Measurements from ENCODE around the gene BCR. TPM values are rescaled to one million over a fixed set of nuclear protein-coding genes. Genes with fewer than 3 reads are reported as not detected.

The BCR gene
- total and polyA plus RNA-seq, 2 of the 13 experiments (the other 11 are each of a cell fraction or from before 2014, with no cell fraction given), result 19.9 to 33.6 TPM

DNA sequence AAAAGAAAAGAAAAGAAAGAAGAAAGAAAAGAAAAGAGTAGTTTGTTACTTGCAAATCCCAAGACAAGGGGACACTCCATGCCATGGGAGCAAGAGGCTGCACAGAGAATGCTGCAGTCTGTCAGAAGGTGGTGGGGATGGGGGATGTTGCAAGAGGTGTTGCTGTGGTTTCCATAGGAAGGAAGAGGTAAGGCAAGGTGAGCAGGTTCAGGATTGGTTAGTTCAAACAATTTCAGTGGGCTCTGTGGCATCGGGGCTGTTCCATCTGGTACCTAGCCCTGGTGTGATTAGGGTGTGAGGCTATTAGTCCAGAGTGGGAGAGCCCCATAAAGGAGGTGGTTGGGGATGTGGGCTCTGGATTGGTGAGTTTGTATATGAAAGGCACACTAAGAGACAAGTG lies 172.7 kb downstream of the BCR start:
- no peaks in the 10 kb centered on the region for H3K4me1 ChIP-seq (ENCODE audit: insufficient read depth, low read length)
- FAIRE-seq, result no peak
- no peak overlapping the region for H2AFZ ChIP-seq (ENCODE audit: low read length)
- no peaks in the 10 kb centered on the region for H3K79me2 ChIP-seq (ENCODE audit: insufficient read depth, low read length)
- 0% methylated on average over 1 of the region's 1 CpG for WGBS (ENCODE audit: low lambda C conversion rate)
- ATAC-seq, result no peak
- intact Hi-C loops (cut with micrococcal nuclease; ENCODE audit: unreplicated experiment) (no loop called here), in situ Hi-C loops (cut with HindIII; ENCODE audit: extremely low pct_ligation_motif_present, low pct_unique_long_range_greater_than_20kb) (no loop called here)
- BruUV-seq (replicated peaks), result no TSS peak
- H3K4me3 ChIP-seq (replicated peaks in 1 of 3; ENCODE audit: insufficient read depth in 1 of 3, low read depth in 2 of 3, low read length in 3 of 3), result no peak overlapping the region
- TF ChIP-seq, protein P1, sequence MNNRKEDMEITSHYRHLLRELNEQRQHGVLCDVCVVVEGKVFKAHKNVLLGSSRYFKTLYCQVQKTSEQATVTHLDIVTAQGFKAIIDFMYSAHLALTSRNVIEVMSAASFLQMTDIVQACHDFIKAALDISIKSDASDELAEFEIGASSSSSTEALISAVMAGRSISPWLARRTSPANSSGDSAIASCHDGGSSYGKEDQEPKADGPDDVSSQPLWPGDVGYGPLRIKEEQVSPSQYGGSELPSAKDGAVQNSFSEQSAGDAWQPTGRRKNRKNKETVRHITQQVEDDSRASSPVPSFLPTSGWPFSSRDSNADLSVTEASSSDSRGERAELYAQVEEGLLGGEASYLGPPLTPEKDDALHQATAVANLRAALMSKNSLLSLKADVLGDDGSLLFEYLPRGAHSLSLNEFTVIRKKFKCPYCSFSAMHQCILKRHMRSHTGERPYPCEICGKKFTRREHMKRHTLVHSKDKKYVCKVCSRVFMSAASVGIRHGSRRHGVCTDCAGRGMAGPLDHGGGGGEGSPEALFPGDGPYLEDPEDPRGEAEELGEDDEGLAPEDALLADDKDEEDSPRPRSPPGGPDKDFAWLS (CRISPR knock-in tag; IDR thresholded peaks at IDR 0.05; ENCODE audit: borderline replicate concordance), result no peak
- no peak for TF ChIP-seq RNF219 (CRISPR knock-in tag; IDR thresholded peaks at IDR 0.05)
- no peak overlapping the region for H3K9ac ChIP-seq (ENCODE audit: insufficient read depth, low read depth, low read length)
- H3K36me3 ChIP-seq (replicated peaks in 1 of 2; ENCODE audit: control insufficient read depth in 1 of 2, insufficient read depth in 2 of 2, low read length in 2 of 2), result no peaks in the 10 kb centered on the region
- H3K27me3 ChIP-seq (ENCODE audit: control insufficient read depth in 1 of 2, insufficient read depth in 2 of 2, low read length in 2 of 2), result peaks cover 0 to 38% of the 10 kb centered on the region in 2 experiments; a peak in 2 of 5 replicates
- no peaks in the 10 kb centered on the region for H4K20me1 ChIP-seq (ENCODE audit: insufficient read depth, low read length)
- ChIA-PET CTCF (ENCODE audit: low intra/inter-chr PET ratio, low total read pairs) (no interaction called here), POLR2A (no interaction called here)
- no peak overlapping the region for H3K27ac ChIP-seq (ENCODE audit: extremely low read length, insufficient read depth, low read length)
- no peak overlapping the region for H3K4me2 ChIP-seq (ENCODE audit: low read depth, low read length)
- DNase-seq (ENCODE audit: low spot score), result no peak
- H3K9me3 ChIP-seq (ENCODE audit: low read length), result no peaks in the 10 kb centered on the region

- Histone ChIP-seq H3K36me3 (replicated peaks in 1 of 2; ENCODE audit: control insufficient read depth in 1 of 2, insufficient read depth in 2 of 2, low read length in 2 of 2) (no peaks in the 10 kb centered on the region), H3K4me1 (ENCODE audit: insufficient read depth, low read length) (no peaks in the 10 kb centered on the region), H3K79me2 (ENCODE audit: insufficient read depth, low read length) (no peaks in the 10 kb centered on the region), H3K4me3 (replicated peaks in 1 of 3; ENCODE audit: insufficient read depth in 1 of 3, low read depth in 2 of 3, low read length in 3 of 3) (no peak overlapping the region), H3K9ac (ENCODE audit: insufficient read depth, low read depth, low read length) (no peak overlapping the region), H3K27me3 (ENCODE audit: control insufficient read depth in 1 of 2, insufficient read depth in 2 of 2, low read length in 2 of 2) (peaks cover 0 to 38% of the 10 kb centered on the region in 2 experiments; a peak in 2 of 5 replicates), H3K27ac (ENCODE audit: extremely low read length, insufficient read depth, low read length) (no peak overlapping the region), H3K4me2 (ENCODE audit: low read depth, low read length) (no peak overlapping the region), H4K20me1 (ENCODE audit: insufficient read depth, low read length) (no peaks in the 10 kb centered on the region), H2AFZ (ENCODE audit: low read length) (no peak overlapping the region), H3K9me3 (ENCODE audit: low read length) (no peaks in the 10 kb centered on the region)
- ChIA-PET POLR2A (no interaction called here), CTCF (ENCODE audit: low intra/inter-chr PET ratio, low total read pairs) (no interaction called here)
- ATAC-seq (no peak), DNase-seq (ENCODE audit: low spot score) (no peak), FAIRE-seq (no peak)
- in situ Hi-C loops (cut with HindIII; ENCODE audit: extremely low pct_ligation_motif_present, low pct_unique_long_range_greater_than_20kb), result no loop called here
- intact Hi-C loops (cut with micrococcal nuclease; ENCODE audit: unreplicated experiment), result no loop called here
- 44% methylated on average over 1 of the region's 1 CpG for WGBS (ENCODE audit: low lambda C conversion rate)
- no TSS peak for BruUV-seq (replicated peaks)
- TF ChIP-seq KLF6 (CRISPR knock-in tag; IDR thresholded peaks at IDR 0.05), result no peak
- no peak for TF ChIP-seq TCF7 (IDR thresholded peaks at IDR 0.05; ENCODE audit: low read depth)
- no peak for TF ChIP-seq ZNF451 (CRISPR knock-in tag; IDR thresholded peaks at IDR 0.05)
- no peak for TF ChIP-seq PHB2 (IDR thresholded peaks at IDR 0.05; ENCODE audit: partially characterized antibody)
- TF ChIP-seq NR0B2 (CRISPR knock-in tag; IDR thresholded peaks at IDR 0.05), result no peak
- no peak for TF ChIP-seq ZKSCAN5 (CRISPR knock-in tag; IDR thresholded peaks at IDR 0.05)
- TF ChIP-seq, protein P2, sequence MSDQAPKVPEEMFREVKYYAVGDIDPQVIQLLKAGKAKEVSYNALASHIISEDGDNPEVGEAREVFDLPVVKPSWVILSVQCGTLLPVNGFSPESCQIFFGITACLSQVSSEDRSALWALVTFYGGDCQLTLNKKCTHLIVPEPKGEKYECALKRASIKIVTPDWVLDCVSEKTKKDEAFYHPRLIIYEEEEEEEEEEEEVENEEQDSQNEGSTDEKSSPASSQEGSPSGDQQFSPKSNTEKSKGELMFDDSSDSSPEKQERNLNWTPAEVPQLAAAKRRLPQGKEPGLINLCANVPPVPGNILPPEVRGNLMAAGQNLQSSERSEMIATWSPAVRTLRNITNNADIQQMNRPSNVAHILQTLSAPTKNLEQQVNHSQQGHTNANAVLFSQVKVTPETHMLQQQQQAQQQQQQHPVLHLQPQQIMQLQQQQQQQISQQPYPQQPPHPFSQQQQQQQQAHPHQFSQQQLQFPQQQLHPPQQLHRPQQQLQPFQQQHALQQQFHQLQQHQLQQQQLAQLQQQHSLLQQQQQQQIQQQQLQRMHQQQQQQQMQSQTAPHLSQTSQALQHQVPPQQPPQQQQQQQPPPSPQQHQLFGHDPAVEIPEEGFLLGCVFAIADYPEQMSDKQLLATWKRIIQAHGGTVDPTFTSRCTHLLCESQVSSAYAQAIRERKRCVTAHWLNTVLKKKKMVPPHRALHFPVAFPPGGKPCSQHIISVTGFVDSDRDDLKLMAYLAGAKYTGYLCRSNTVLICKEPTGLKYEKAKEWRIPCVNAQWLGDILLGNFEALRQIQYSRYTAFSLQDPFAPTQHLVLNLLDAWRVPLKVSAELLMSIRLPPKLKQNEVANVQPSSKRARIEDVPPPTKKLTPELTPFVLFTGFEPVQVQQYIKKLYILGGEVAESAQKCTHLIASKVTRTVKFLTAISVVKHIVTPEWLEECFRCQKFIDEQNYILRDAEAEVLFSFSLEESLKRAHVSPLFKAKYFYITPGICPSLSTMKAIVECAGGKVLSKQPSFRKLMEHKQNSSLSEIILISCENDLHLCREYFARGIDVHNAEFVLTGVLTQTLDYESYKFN (CRISPR knock-in tag; conservative IDR thresholded peaks at IDR 0.05), result no peak
- TF ChIP-seq ZNF766 (CRISPR knock-in tag; IDR thresholded peaks at IDR 0.05; ENCODE audit: borderline replicate concordance), result no peak
Measured at GRCh38 chr22:23353696-23354095, 173.4 kb downstream of the BCR start.
